D721Med (cell line): ENCODE measurements around the gene ARV1.

Source experiments
- DNase-seq: peaks from one replicate; pipeline ENCODE4 v3.0.0; 2011; ENCODE audit warnings: low spot score; ENCODE audit not compliant: insufficient read length
- FAIRE-seq: peaks from 2 replicates; lab custom pipeline; 2011; peaks lifted over from hg19 to GRCh38; lab: Jason Lieb, UNC
- TF ChIP-seq, protein P1 (sequence below): IDR thresholded peaks from 2 replicates; pipeline ENCODE4 v1.5.1; 2012; ENCODE audit warnings: mild to moderate bottlenecking, control low read depth; ENCODE audit not compliant: insufficient read depth; ENCODE audit errors: missing control alignments

The ARV1 gene

DNA sequence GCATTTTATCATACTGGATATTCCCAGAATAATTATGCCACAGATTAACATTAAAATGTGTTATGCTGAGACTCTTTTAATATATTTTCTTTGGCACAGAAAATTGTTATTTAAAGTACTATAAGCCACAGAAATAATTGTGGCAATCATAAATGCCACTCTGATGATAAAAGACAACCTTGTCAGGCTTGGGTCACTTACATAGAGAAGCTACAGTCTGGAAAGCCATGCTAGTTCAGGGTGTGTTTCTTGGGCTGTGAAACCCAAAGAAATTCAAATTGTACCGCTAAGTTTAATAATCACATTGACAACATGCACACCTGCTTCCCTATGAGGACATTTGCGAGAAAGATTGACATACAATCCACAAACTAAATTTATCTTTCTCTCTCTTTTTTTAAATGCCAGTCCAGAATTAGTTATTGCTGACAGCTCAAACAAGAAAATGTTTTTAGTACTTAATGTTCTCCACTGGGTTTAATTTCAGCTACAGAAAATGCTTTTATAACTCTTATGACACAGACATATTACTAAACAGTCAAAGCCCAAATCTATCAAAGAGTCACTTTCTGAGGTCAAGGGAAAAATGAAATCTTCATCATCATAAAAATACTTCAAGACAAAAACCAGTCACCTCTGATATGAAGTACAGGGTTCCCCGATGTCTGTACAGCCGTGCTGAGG lies 38.9 kb upstream of the ARV1 start:
- TF ChIP-seq, protein P1, sequence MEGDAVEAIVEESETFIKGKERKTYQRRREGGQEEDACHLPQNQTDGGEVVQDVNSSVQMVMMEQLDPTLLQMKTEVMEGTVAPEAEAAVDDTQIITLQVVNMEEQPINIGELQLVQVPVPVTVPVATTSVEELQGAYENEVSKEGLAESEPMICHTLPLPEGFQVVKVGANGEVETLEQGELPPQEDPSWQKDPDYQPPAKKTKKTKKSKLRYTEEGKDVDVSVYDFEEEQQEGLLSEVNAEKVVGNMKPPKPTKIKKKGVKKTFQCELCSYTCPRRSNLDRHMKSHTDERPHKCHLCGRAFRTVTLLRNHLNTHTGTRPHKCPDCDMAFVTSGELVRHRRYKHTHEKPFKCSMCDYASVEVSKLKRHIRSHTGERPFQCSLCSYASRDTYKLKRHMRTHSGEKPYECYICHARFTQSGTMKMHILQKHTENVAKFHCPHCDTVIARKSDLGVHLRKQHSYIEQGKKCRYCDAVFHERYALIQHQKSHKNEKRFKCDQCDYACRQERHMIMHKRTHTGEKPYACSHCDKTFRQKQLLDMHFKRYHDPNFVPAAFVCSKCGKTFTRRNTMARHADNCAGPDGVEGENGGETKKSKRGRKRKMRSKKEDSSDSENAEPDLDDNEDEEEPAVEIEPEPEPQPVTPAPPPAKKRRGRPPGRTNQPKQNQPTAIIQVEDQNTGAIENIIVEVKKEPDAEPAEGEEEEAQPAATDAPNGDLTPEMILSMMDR = no peak
- DNase-seq (no peak), FAIRE-seq (no peak)

DNA sequence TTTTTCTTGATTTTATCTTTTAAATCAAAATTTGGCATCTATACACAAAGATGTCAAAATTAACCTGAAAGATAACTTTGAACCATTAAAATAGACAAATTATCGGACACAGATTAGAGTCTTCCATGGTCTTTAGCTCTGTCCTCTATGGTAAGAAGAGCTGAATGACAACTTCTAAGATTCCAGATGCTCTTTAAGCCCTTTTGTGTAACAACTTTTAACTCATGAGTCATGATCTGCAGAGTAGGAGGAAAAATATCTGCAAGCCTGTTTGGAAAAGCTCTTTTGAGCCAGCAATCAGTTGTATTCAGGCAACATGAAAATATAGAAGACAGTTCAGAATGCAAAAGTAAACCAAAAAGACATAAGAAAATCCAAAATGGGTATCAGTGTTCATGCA lies 38.0 kb upstream of the ARV1 start:
- FAIRE-seq (peak; percentile 74), DNase-seq (no peak)
- TF ChIP-seq, protein P1 = no peak

DNA sequence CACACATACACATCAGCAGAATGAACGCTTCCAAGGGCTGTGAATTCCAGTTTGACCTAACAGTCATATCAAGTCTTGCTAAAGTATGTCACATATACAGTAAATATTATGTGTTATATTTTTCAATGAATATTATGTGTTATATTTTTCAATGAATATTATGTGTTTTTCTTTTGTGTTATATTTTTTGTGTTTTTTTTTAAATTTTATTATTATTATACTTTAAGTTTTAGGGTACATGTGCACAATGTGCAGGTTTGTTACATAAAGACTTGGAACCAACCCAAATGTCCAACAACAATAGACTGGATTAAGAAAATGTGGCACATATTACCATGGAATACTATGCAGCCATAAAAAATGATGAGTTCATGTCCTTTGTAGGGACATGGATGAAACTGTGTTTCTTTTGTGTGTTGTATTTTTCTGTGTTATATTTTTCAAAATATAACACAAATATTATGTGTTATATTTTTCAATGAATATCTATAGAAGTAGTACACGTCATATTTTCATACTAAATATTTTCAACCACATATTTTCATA lies 35.8 kb upstream of the ARV1 start:
- TF ChIP-seq, protein P1 = no peak
- no peak for DNase-seq
- no peak for FAIRE-seq

DNA sequence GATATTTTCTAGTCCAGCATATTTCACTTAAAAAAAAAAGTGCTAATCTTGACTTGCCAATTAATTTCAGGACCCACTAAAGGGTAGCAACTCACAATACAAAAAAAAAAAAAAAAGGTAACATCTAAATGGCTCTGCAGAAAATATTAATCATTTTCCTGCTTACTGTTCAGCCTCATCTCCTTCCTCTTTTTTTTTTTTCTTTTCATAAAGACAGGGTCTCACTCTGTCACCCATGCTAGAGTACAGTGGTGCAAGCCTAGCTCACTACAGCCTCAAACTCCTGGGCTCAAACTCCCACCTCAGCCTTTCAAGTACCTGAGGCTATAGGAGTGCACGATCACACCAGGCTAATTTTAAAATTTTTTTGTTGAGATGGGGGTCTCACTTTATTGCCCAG lies 30.6 kb upstream of the ARV1 start:
- TF ChIP-seq, protein P1 = no peak
- DNase-seq = no peak
- FAIRE-seq = no peak

DNA sequence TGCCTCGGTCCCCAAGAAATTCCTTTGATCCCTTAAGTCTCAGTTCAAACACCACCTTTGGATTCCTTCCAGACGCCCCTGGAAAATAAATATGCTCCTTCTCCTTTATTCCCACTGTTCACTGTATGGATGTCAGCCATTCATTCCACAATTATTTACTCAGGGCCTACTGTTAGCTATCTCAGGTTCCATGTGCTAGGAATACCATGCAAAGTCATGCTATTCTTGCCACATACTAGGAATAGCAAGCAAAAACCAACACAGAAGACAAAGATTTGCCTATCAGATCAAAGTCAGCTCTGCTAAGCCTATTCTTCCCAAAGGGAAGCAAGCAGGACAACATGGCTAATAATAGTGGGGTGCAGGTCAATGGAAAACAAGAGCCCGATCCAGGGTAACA lies 30.0 kb upstream of the ARV1 start:
- TF ChIP-seq, protein P1 = no peak
- DNase-seq (no peak), FAIRE-seq (no peak)

DNA sequence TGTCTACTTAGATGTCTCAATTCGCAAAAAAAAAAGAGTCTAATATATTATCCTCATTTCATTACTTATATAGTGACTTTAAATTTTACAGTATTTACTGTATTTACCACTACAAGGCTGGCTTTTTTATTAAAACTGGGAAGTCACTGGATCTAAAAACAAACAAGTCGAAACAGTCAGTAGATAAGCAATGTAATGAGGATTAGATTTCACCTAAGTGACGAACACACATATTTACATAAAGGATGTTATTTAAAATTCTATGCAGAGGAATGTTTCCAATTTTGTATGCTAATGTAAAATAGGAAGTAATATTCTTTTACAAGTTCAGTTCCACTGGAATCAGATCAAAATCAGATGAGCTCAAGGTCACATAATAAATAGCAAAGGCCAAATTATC lies 28.5 kb upstream of the ARV1 start:
- DNase-seq = no peak
- FAIRE-seq = peak; percentile 86
- TF ChIP-seq, protein P1 = no peak

DNA sequence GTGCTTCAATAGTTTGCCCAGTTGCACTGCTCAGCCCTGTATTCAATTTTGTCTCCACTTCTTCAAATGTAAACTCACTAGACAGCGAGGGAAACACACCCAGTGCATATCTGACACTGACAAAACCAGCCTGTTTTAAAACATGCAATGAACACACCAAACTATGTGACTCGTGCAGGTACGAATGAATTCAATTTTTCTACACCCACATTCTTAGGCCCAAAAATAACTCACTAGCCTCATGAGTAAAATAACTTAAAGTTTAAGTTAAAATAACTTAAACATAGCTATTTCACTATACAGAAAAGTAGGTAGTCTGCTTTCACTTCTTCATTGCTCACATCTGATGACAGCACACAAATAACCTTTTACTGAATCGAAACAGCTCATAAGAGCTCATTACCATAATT lies 21.3 kb upstream of the ARV1 start:
- DNase-seq (no peak), FAIRE-seq (no peak)
- TF ChIP-seq, protein P1 = no peak
